Upper lobe of right lung (tissue), 1 donor: ENCODE data around the gene ZWILCH. TPM values are rescaled to one million over a fixed set of nuclear protein-coding genes. Genes with fewer than 3 reads are reported as not detected.

Experiments used
- ATAC-seq: fragments of 200-7000 bp; cut with Tn5 transposase; one replicate; pipeline ENCODE4 v1.9.1; 2020; ENCODE audit warnings: mild to moderate bottlenecking, moderate library complexity
- DNase-seq: peaks from one replicate; pipeline ENCODE4 v3.0.0-alpha.2; 2020
- H3K27ac ChIP-seq: fragments of 200-600 bp; one replicate; pipeline ENCODE4 v1.8.0; 2022
- H3K27me3 ChIP-seq: fragments of 200-600 bp; one replicate; pipeline ENCODE4 v1.8.0; 2022; ENCODE audit warnings: mild to moderate bottlenecking
- H3K36me3 ChIP-seq: fragments of 200-600 bp; one replicate; pipeline ENCODE4 v1.8.0; 2022
- H3K4me1 ChIP-seq: fragments of 200-600 bp; one replicate; pipeline ENCODE4 v1.8.0; 2022
- H3K4me3 ChIP-seq: fragments of 200-600 bp; one replicate; pipeline ENCODE4 v1.8.0; 2022; ENCODE audit warnings: mild to moderate bottlenecking
- H3K9me3 ChIP-seq: fragments of 200-600 bp; one replicate; pipeline ENCODE4 v1.8.0; 2022
- CTCF ChIP-seq: fragments of 200-600 bp; IDR thresholded peaks from one replicate; pipeline ENCODE4 v1.8.0; 2022; ENCODE audit warnings: antibody characterized with exemption
- intact Hi-C: fragments of 100-400 bp; cut with DNase I; formaldehyde crosslinking; loops from one replicate; pipeline ENCODE4 v1.11.0; 2022
- total RNA-seq: library from RNA; stranded (reverse); fragmentation: NEBNext Ultra II Directional; extraction: Animal tissue kit (Norgen Biotek cat#: 25700); gene quantifications from one replicate; pipeline ENCODE4 v1.2.1, GENCODE V29; 2021
- donor health status: DM: no; HTN: yes; CAD: no; lungs with severe emphysema.

ZWILCH gene
- total RNA-seq, 1 donor from 2014 or later, result 4.6 TPM

- H3K4me1 ChIP-seq, result no peaks in the 10 kb centered on the region
- H3K27ac ChIP-seq, result no peak overlapping the region
- intact Hi-C loops, result no loop called here
- no peaks in the 10 kb centered on the region for H3K9me3 ChIP-seq
- no peaks in the 10 kb centered on the region for H3K36me3 ChIP-seq
- H3K4me3 ChIP-seq, result no peak overlapping the region
- no peaks in the 10 kb centered on the region for H3K27me3 ChIP-seq
- no peak for ATAC-seq
- no peak for DNase-seq
- no peak for TF ChIP-seq CTCF
These were observed 10.8 kb downstream of the ZWILCH start for GRCh38 chr15:66515901-66516322.

- no peak overlapping the region for H3K4me3 ChIP-seq
- no peak overlapping the region for H3K27ac ChIP-seq
- H3K27me3 ChIP-seq, result no peaks in the 10 kb centered on the region
- H3K4me1 ChIP-seq, result no peaks in the 10 kb centered on the region
- H3K36me3 ChIP-seq, result peaks cover 7% of the 10 kb centered on the region
- ATAC-seq (no peak), DNase-seq (no peak)
- H3K9me3 ChIP-seq, result no peaks in the 10 kb centered on the region
- intact Hi-C loops, result no loop called here
- TF ChIP-seq CTCF, result no peak
These were observed 18.8 kb downstream of the ZWILCH start for GRCh38 chr15:66523926-66524325.

- no peak for ATAC-seq
- Histone ChIP-seq H3K36me3 (peaks cover 17% of the 10 kb centered on the region), H3K27ac (no peak overlapping the region), H3K9me3 (no peaks in the 10 kb centered on the region), H3K4me3 (no peak overlapping the region), H3K4me1 (no peaks in the 10 kb centered on the region), H3K27me3 (no peaks in the 10 kb centered on the region)
- intact Hi-C loops, result no loop called here
- no peak for DNase-seq
- TF ChIP-seq CTCF, result no peak
These were observed 19.7 kb downstream of the ZWILCH start for GRCh38 chr15:66524838-66525237.

GRCh38 chr15:66535056-66535455 lies 29.9 kb downstream of the ZWILCH start:
- TF ChIP-seq CTCF, result no peak
- Histone ChIP-seq H3K9me3 (no peaks in the 10 kb centered on the region), H3K4me1 (no peaks in the 10 kb centered on the region), H3K27ac (no peak overlapping the region), H3K4me3 (no peak overlapping the region), H3K27me3 (no peaks in the 10 kb centered on the region), H3K36me3 (peaks cover 12% of the 10 kb centered on the region)
- intact Hi-C loops, result no loop called here
- ATAC-seq, result no peak
- DNase-seq, result no peak

GRCh38 chr15:66542896-66543295 lies 37.8 kb downstream of the ZWILCH start:
- intact Hi-C loops, result no loop called here
- H3K27me3 ChIP-seq, result no peaks in the 10 kb centered on the region
- no peak for DNase-seq

More at GRCh38 chr15:66542896-66543295, 37.8 kb downstream of the ZWILCH start:
- no peak overlapping the region for H3K27ac ChIP-seq
- H3K9me3 ChIP-seq, result no peaks in the 10 kb centered on the region
- no peak for TF ChIP-seq CTCF
- peaks cover 14% of the 10 kb centered on the region for H3K36me3 ChIP-seq
- ATAC-seq, result no peak
- no peak overlapping the region for H3K4me3 ChIP-seq
- H3K4me1 ChIP-seq, result no peaks in the 10 kb centered on the region
